H1 (cell line): ENCODE results near the gene FADS3. TPM values are rescaled to one million over a fixed set of nuclear protein-coding genes. Genes with fewer than 3 reads are reported as not detected.

ENCODE experiments used
- CTCF ChIA-PET: fragments of 300-600 bp; sonication (Branson Sonifier 250); formaldehyde crosslinking; loops from one replicate; lab custom pipeline; 2021; ENCODE audit not compliant: partially characterized antibody; lab: Charles Lee
- POLR2A ChIA-PET: fragments of 300-600 bp; sonication (Branson Sonifier 250); formaldehyde crosslinking; loops from one replicate; lab custom pipeline; 2021; ENCODE audit warnings: inconsistent platforms; ENCODE audit not compliant: partially characterized antibody; lab: Charles Lee
- DNase-seq, 2 experiments: peaks; one replicate each; pipeline versions ENCODE4 v3.0.0 to v3.0.0-alpha.2; 2010 to 2022; ENCODE audit warnings: low spot score in 2 of 2, low read depth in 1 of 2, mixed read lengths in 1 of 2
- FAIRE-seq: peaks from 2 replicates; lab custom pipeline; 2011; peaks lifted over from hg19 to GRCh38; lab: Jason Lieb, UNC
- H2AFZ ChIP-seq: 2 replicates; pipeline ENCODE4 v1.8.1; 2012; ENCODE audit warnings: low read length, inconsistent platforms
- H2AK5ac ChIP-seq: 2 replicates; pipeline ENCODE4 v1.6.1; 2013; ENCODE audit warnings: low read depth, low read length
- H2BK120ac ChIP-seq: replicated peaks from 2 replicates; pipeline ENCODE3; 2013; ENCODE audit warnings: low read depth, low read length, inconsistent platforms
- H2BK12ac ChIP-seq: 2 replicates; pipeline ENCODE4 v1.6.1; 2013; ENCODE audit warnings: low read depth, low read length
- H2BK15ac ChIP-seq: 2 replicates; pipeline ENCODE4 v1.6.1; 2013; ENCODE audit warnings: low read length
- H2BK20ac ChIP-seq: 2 replicates; pipeline ENCODE4 v1.6.1; 2013; ENCODE audit warnings: low read length
- H2BK5ac ChIP-seq: 2 replicates; pipeline ENCODE4 v1.6.1; 2013; ENCODE audit warnings: low read depth, low read length
- H3K14ac ChIP-seq: 2 replicates; pipeline ENCODE4 v1.6.1; 2013; ENCODE audit warnings: inconsistent platforms; ENCODE audit not compliant: insufficient read length
- H3K18ac ChIP-seq: 2 replicates; pipeline ENCODE4 v1.6.1; 2013; ENCODE audit warnings: low read length; ENCODE audit errors: extremely low read depth
- H3K23ac ChIP-seq: 2 replicates; pipeline ENCODE4 v1.6.1; 2013; ENCODE audit warnings: inconsistent platforms; ENCODE audit not compliant: insufficient read length
- H3K23me2 ChIP-seq: 2 replicates; pipeline ENCODE4 v1.6.1; 2013; ENCODE audit warnings: low read depth, low read length
- H3K27ac ChIP-seq: 2 replicates; pipeline ENCODE4 v1.6.1; 2011; ENCODE audit warnings: low read depth, low read length, inconsistent platforms
- H3K27me3 ChIP-seq, 4 experiments: replicated peaks in 1 of 4; 1 replicate in 1 of 4; 2 replicates in 3 of 4; pipeline versions ENCODE4 v1.6.1 to v1.8.1; 2011 to 2013; ENCODE audit warnings: low read length in 3 of 4, mild to moderate bottlenecking in 3 of 4, inconsistent platforms in 2 of 4, mixed read lengths in 2 of 4, moderate library complexity in 1 of 4; ENCODE audit not compliant: control insufficient read depth in 3 of 4, insufficient read depth in 3 of 4; ENCODE audit errors: extremely low read depth in 1 of 4
- H3K36me3 ChIP-seq, 4 experiments: 2 replicates each; pipeline versions ENCODE4 v1.6.1 to v1.8.1; 2011 to 2013; ENCODE audit warnings: mild to moderate bottlenecking in 4 of 4, low read length in 3 of 4, moderate library complexity in 2 of 4, control low read depth in 1 of 4, inconsistent platforms in 1 of 4; ENCODE audit not compliant: insufficient read depth in 4 of 4, control insufficient read depth in 2 of 4
- H3K4ac ChIP-seq: replicated peaks from 2 replicates; pipeline ENCODE3; 2013; ENCODE audit warnings: low read length, low read depth, mixed read lengths, inconsistent platforms; ENCODE audit not compliant: insufficient read length
- H3K4me1 ChIP-seq, 4 experiments: replicated peaks in 1 of 4; 1 replicate in 1 of 4; 2 replicates in 3 of 4; pipeline versions ENCODE4 v1.6.1 to v1.8.1; 2011 to 2013; ENCODE audit warnings: low read length in 3 of 4, inconsistent platforms in 2 of 4, mixed read lengths in 1 of 4; ENCODE audit not compliant: insufficient read depth in 4 of 4, control insufficient read depth in 3 of 4
- H3K4me2 ChIP-seq, 2 experiments: 2 replicates each; pipeline versions ENCODE4 v1.6.1 to v1.8.1; 2011 to 2013; ENCODE audit warnings: low read depth in 2 of 2, low read length in 2 of 2, control low read depth in 1 of 2, inconsistent platforms in 1 of 2, mild to moderate bottlenecking in 1 of 2; ENCODE audit not compliant: insufficient read depth in 1 of 2
- H3K4me3 ChIP-seq, 4 experiments: fragments of 200-600, 300-600 bp in 1 of 4; sonication (generic), shearing (Covaris generic), sonication (Bioruptor Twin) in 1 of 4; 2 replicates each; pipeline versions ENCODE4 v1.5.1 to v1.8.1; 2011 to 2016; ENCODE audit warnings: low read length in 4 of 4, low read depth in 3 of 4, control low read depth in 2 of 4, inconsistent platforms in 2 of 4, mild to moderate bottlenecking in 2 of 4, mixed read lengths in 1 of 4, moderate library complexity in 1 of 4; ENCODE audit not compliant: insufficient read depth in 2 of 4; ENCODE audit errors: extremely low read depth in 1 of 4
- H3K56ac ChIP-seq: replicated peaks from 2 replicates; pipeline ENCODE3; 2013; ENCODE audit warnings: low read depth, mild to moderate bottlenecking, mixed read lengths, low read length, inconsistent platforms; ENCODE audit not compliant: insufficient read length
- H3K79me1 ChIP-seq: 2 replicates; pipeline ENCODE4 v1.6.1; 2013; ENCODE audit warnings: low read depth, low read length, control low read depth
- H3K79me2 ChIP-seq, 2 experiments: 2 replicates each; pipeline versions ENCODE4 v1.6.1 to v1.8.1; 2012 to 2013; ENCODE audit warnings: low read length in 2 of 2, mild to moderate bottlenecking in 2 of 2, inconsistent platforms in 1 of 2; ENCODE audit not compliant: insufficient read depth in 2 of 2, control insufficient read depth in 1 of 2
- H3K9ac ChIP-seq, 4 experiments: replicated peaks in 1 of 4; 1 replicate in 1 of 4; 2 replicates in 3 of 4; pipeline versions ENCODE4 v1.6.1 to v1.8.1; 2011 to 2013; ENCODE audit warnings: low read depth in 3 of 4, low read length in 3 of 4, control low read depth in 2 of 4, mild to moderate bottlenecking in 2 of 4, moderate library complexity in 2 of 4, inconsistent platforms in 1 of 4; ENCODE audit errors: extremely low read depth in 1 of 4
- H3K9me3 ChIP-seq, 2 experiments: 2 replicates each; pipeline versions ENCODE4 v1.6.1 to v1.8.1; 2012 to 2013; ENCODE audit warnings: mild to moderate bottlenecking in 2 of 2, moderate library complexity in 2 of 2, control low read depth in 1 of 2, inconsistent platforms in 1 of 2, low read depth in 1 of 2, low read length in 1 of 2, mixed read lengths in 1 of 2; ENCODE audit not compliant: insufficient read depth in 2 of 2
- H4K20me1 ChIP-seq, 2 experiments: replicated peaks in 1 of 2; 2 replicates each; pipeline versions ENCODE3 to v1.8.1; 2011 to 2013; ENCODE audit warnings: inconsistent platforms in 2 of 2, low read length in 2 of 2, mild to moderate bottlenecking in 1 of 2; ENCODE audit not compliant: insufficient read depth in 2 of 2, control insufficient read depth in 1 of 2
- H4K5ac ChIP-seq: 2 replicates; pipeline ENCODE4 v1.6.1; 2013; ENCODE audit warnings: low read length, low read depth, mixed read lengths, inconsistent platforms; ENCODE audit not compliant: insufficient read length
- H4K8ac ChIP-seq: 2 replicates; pipeline ENCODE4 v1.8.0; 2013; ENCODE audit warnings: mild to moderate bottlenecking, moderate library complexity, low read length, inconsistent platforms; ENCODE audit not compliant: insufficient read depth; ENCODE audit errors: extremely low read depth
- H4K91ac ChIP-seq: replicated peaks from 2 replicates; pipeline ENCODE3; 2013; ENCODE audit warnings: low read length, mixed read lengths, inconsistent platforms; ENCODE audit not compliant: insufficient read length
- CTBP2 ChIP-seq: IDR thresholded peaks from 2 replicates; pipeline ENCODE4 v1.7.0; 2011; ENCODE audit warnings: borderline replicate concordance, mild to moderate bottlenecking, moderate library complexity, mixed read lengths, low read length; ENCODE audit not compliant: insufficient read depth, insufficient read length
- KDM4A ChIP-seq: IDR thresholded peaks from one replicate; pipeline ENCODE4 v1.7.1; 2012; ENCODE audit warnings: low read depth, mild to moderate bottlenecking, moderate library complexity, low read length, inconsistent platforms; ENCODE audit not compliant: severe bottlenecking
- WGBS, 2 experiments: shearing (Covaris generic) in 1 of 2; methylation state at CpG; one replicate each; pipeline versions ENCODE4 v1.1.6 to v1.1.7; 2013 to 2015; ENCODE audit warnings: low lambda C conversion rate in 2 of 2, mixed read lengths in 2 of 2, inconsistent platforms in 1 of 2, low coverage in 1 of 2, missing lambda C conversion rate in 1 of 2; ENCODE audit not compliant: insufficient replicate concordance in 2 of 2, insufficient coverage in 1 of 2, insufficient read length in 1 of 2; ENCODE audit errors: extremely low coverage in 1 of 2, missing lambda C conversion rate in 1 of 2; 5-methylcytosine and 5-hydroxymethylcytosine counted together
- polyA plus RNA-seq, 7 experiments: library from polyadenylated mRNA; depleted of rRNA in 3 of 7; stranded (reverse) in 5 of 7; unstranded in 2 of 7; fragments of >200 nt in 5 of 7; fragments of 200-250 nt in 2 of 7; gene quantifications; 1 replicate in 5 of 7; 2 replicates in 1 of 7; 4 replicates in 1 of 7; pipeline versions ENCODE4 v1.2.1 to v1.2.3, GENCODE V29; 2011 to 2013; ENCODE audit warnings: missing spikeins in 2 of 7, mixed read lengths in 2 of 7
- total RNA-seq: library from RNA; stranded (reverse); fragmentation: NEBNext Ultra II Directional; extraction: Animal tissue kit (Norgen Biotek cat#: 25700); gene quantifications from 2 replicates; pipeline ENCODE4 v1.2.1, GENCODE V29; 2021

The FADS3 gene
- total and polyA plus RNA-seq, 2 of the 8 experiments (the other 6 are each of a cell fraction or from before 2014, with no cell fraction given), result 43.8 to 76.3 TPM

GRCh38 chr11:61905801-61906521 is 14.6 kb upstream of the FADS3 start:
- DNase-seq, result no peak
- H2BK20ac ChIP-seq, result no peak overlapping the region
- H3K9me3 ChIP-seq, result no peaks in the 10 kb centered on the region
- H2BK5ac ChIP-seq, result peak overlapping the region; percentile 26; the same call in 1 of the 2 replicates
- no peaks in the 10 kb centered on the region for H4K20me1 ChIP-seq
- ChIA-PET POLR2A (interaction anchor here (0.8 to 15.5 kb wide), 2 partner anchors 42 to 62 kb away, joined by 3 to 137 read pairs; partner anchors contain the start of genes BEST1 and FTH1), CTCF (interaction anchor here (0.7 to 23.2 kb wide), 11 partner anchors 6 to 202 kb away, joined by 3 to 658 read pairs (median 79); partner anchors contain the start of genes BEST1 and RAB3IL1)
- H3K79me1 ChIP-seq, result no peaks in the 10 kb centered on the region
- no peak overlapping the region for H2BK12ac ChIP-seq
- no peak overlapping the region for H3K23ac ChIP-seq
- no peak overlapping the region for H3K18ac ChIP-seq
- no peak overlapping the region for H2BK15ac ChIP-seq
- no peak for FAIRE-seq
- no peak overlapping the region for H3K9ac ChIP-seq
- no peak overlapping the region for H4K91ac ChIP-seq
- H2AK5ac ChIP-seq, result no peak overlapping the region
- no peak overlapping the region for H3K4me2 ChIP-seq
- H3K56ac ChIP-seq, result no peak overlapping the region
- no peak overlapping the region; the same call in 1 of the 2 replicates for H4K8ac ChIP-seq
- H3K4ac ChIP-seq, result no peak overlapping the region
- H2AFZ ChIP-seq, result no peak overlapping the region
- WGBS, 2 experiments, result 90% methylated on average over 10 of the region's 14 CpGs; no CpG with 5 or more reads in 1 of the 2 experiments
- H3K4me1 ChIP-seq, result peaks cover 0 to 31% (median 19%) of the 10 kb centered on the region in 4 experiments; a peak in 6 of 7 replicates
- H2BK120ac ChIP-seq, result no peak overlapping the region
- H3K4me3 ChIP-seq, result no peak overlapping the region
- H3K27me3 ChIP-seq, result no peaks in the 10 kb centered on the region
- no peaks in the 10 kb centered on the region for H3K23me2 ChIP-seq
- no peak overlapping the region for H3K14ac ChIP-seq
- no peak overlapping the region for H3K27ac ChIP-seq
- no peaks in the 10 kb centered on the region for H3K36me3 ChIP-seq
- H4K5ac ChIP-seq, result no peak overlapping the region
- H3K79me2 ChIP-seq, result no peaks in the 10 kb centered on the region
- no peak for TF ChIP-seq CTBP2
- no peak for TF ChIP-seq KDM4A
